GM23338 (cell line): ENCODE results near the gene WNT8B. TPM values are rescaled to one million over a fixed set of nuclear protein-coding genes. Genes with fewer than 3 reads are reported as not detected.

Experiments
- ATAC-seq: fragments of 200-7000 bp; cut with Tn5 transposase; 3 replicates; pipeline ENCODE4 v1.9.1; 2020
- DNase-seq: peaks from one replicate; pipeline ENCODE4 v3.0.0-alpha.2; 2015; ENCODE audit warnings: low spot score
- H2AFZ ChIP-seq: fragments of 200-600 bp; sonication (generic); 2 replicates; pipeline ENCODE4 v1.8.0; 2016; ENCODE audit warnings: antibody characterized with exemption, mild to moderate bottlenecking, moderate library complexity
- H3F3A ChIP-seq: fragments of 200-600 bp; sonication (generic); replicated peaks from 2 replicates; pipeline ENCODE4 v1.8.0; 2017; ENCODE audit warnings: antibody characterized with exemption, mixed run types, low read depth
- H3K27ac ChIP-seq: fragments of 200-600 bp; sonication (generic); 2 replicates; pipeline ENCODE4 v1.6.1; 2016; ENCODE audit warnings: low read depth
- H3K27me3 ChIP-seq: fragments of 200-600 bp; sonication (generic); 2 replicates; pipeline ENCODE4 v1.8.0; 2016; ENCODE audit warnings: mild to moderate bottlenecking, mixed run types, moderate library complexity; ENCODE audit not compliant: insufficient read depth
- H3K36me3 ChIP-seq: fragments of 200-600 bp; sonication (generic); 2 replicates; pipeline ENCODE4 v1.8.0; 2016; ENCODE audit warnings: mild to moderate bottlenecking; ENCODE audit not compliant: insufficient read depth
- H3K4me1 ChIP-seq: fragments of 200-600 bp; sonication (generic); 2 replicates; pipeline ENCODE4 v1.8.0; 2016; ENCODE audit warnings: mild to moderate bottlenecking, moderate library complexity; ENCODE audit not compliant: insufficient read depth
- H3K4me2 ChIP-seq: fragments of 200-600 bp; sonication (generic); 2 replicates; pipeline ENCODE4 v1.7.1; 2017; ENCODE audit warnings: mixed run types
- H3K4me3 ChIP-seq: fragments of 200-600 bp; sonication (generic); 2 replicates; pipeline ENCODE4 v1.6.1; 2016; ENCODE audit warnings: mixed run types
- H3K79me2 ChIP-seq: fragments of 200-600 bp; sonication (generic); replicated peaks from 2 replicates; pipeline ENCODE4 v1.8.0; 2017; ENCODE audit warnings: mild to moderate bottlenecking; ENCODE audit not compliant: insufficient read depth
- H3K9me2 ChIP-seq: fragments of 200-600 bp; sonication (generic); 2 replicates; pipeline ENCODE4 v1.8.0; 2017; ENCODE audit not compliant: insufficient read depth
- H4K20me1 ChIP-seq: fragments of 200-600 bp; sonication (generic); replicated peaks from 2 replicates; pipeline ENCODE4 v1.8.0; 2017; ENCODE audit warnings: mild to moderate bottlenecking; ENCODE audit not compliant: insufficient read depth
- H3K27ac Mint-ChIP-seq: 2 replicates; pipeline ENCODE4 v1.8.0; 2020; ENCODE audit warnings: inconsistent platforms, mild to moderate bottlenecking, moderate library complexity, mixed read lengths
- H3K27me3 Mint-ChIP-seq: 3 replicates; pipeline ENCODE4 v1.8.0; 2022; ENCODE audit warnings: low read depth, mild to moderate bottlenecking, moderate library complexity, mixed read lengths, inconsistent platforms; ENCODE audit not compliant: insufficient read depth, poor library complexity
- H3K36me3 Mint-ChIP-seq: 3 replicates; pipeline ENCODE4 v1.8.0; 2021; ENCODE audit warnings: low read depth, mild to moderate bottlenecking, inconsistent platforms, moderate library complexity, mixed read lengths
- H3K4me1 Mint-ChIP-seq: 3 replicates; pipeline ENCODE4 v1.8.0; 2020; ENCODE audit warnings: mild to moderate bottlenecking, inconsistent platforms, mixed read lengths
- H3K4me3 Mint-ChIP-seq: 3 replicates; pipeline ENCODE4 v1.8.0; 2021; ENCODE audit warnings: moderate library complexity, mild to moderate bottlenecking, inconsistent platforms, mixed read lengths
- H3K9me3 Mint-ChIP-seq: 3 replicates; pipeline ENCODE4 v1.8.0; 2020; ENCODE audit warnings: moderate library complexity, mild to moderate bottlenecking, inconsistent platforms, mixed read lengths
- CREB1 ChIP-seq: fragments of 250-450 bp; sonication (Bioruptor Pico); IDR thresholded peaks from 2 replicates; pipeline ENCODE4 v1.5.0; 2020; ENCODE audit warnings: low read depth, mild to moderate bottlenecking, moderate library complexity
- EZH2 ChIP-seq: fragments of 200-600 bp; sonication (generic); IDR thresholded peaks from one replicate; pipeline ENCODE4 v1.8.0; 2017; ENCODE audit warnings: antibody characterized with exemption, mild to moderate bottlenecking, low read depth; ENCODE audit not compliant: unreplicated experiment
- EZH2phosphoT487 ChIP-seq: fragments of 200-600 bp; sonication (generic); IDR thresholded peaks from one replicate; pipeline ENCODE4 v1.8.1; 2018; ENCODE audit warnings: antibody characterized with exemption; ENCODE audit not compliant: unreplicated experiment
- JUNB ChIP-seq: IDR thresholded peaks from one replicate; pipeline ENCODE4 v1.6.1; 2016; ENCODE audit warnings: antibody characterized with exemption; ENCODE audit not compliant: unreplicated experiment
- NANOG ChIP-seq: IDR thresholded peaks from 2 replicates; pipeline ENCODE4 v1.6.1; 2016; ENCODE audit warnings: antibody characterized with exemption, borderline replicate concordance
- POLR2AphosphoS5 ChIP-seq: IDR thresholded peaks from 2 replicates; pipeline ENCODE4 v1.6.1; 2016; ENCODE audit warnings: antibody characterized with exemption, low read depth
- STAT1 ChIP-seq: IDR thresholded peaks from one replicate; pipeline ENCODE4 v1.6.1; 2016; ENCODE audit warnings: antibody characterized with exemption; ENCODE audit not compliant: unreplicated experiment
- ZNF114 ChIP-seq: fragments of 250-450 bp; sonication (Bioruptor Pico); IDR thresholded peaks from 2 replicates; pipeline ENCODE4 v1.5.0; 2020; ENCODE audit warnings: mild to moderate bottlenecking, moderate library complexity
- ZNF331 ChIP-seq: fragments of 250-450 bp; sonication (Bioruptor Pico); IDR thresholded peaks from 2 replicates; pipeline ENCODE4 v1.5.0; 2020; ENCODE audit warnings: low read depth, mild to moderate bottlenecking, moderate library complexity
- polyA plus RNA-seq: library from polyadenylated mRNA; unstranded; fragments of >200 nt; fragmentation: Nextera tagmentation; extraction: Ambion mirVana; gene quantifications from 2 replicates; pipeline ENCODE4 v1.2.1, GENCODE V29; 2016
- total RNA-seq: library from RNA; depleted of rRNA; stranded (reverse); fragments of >200 nt; shearing (Covaris generic); gene quantifications from 2 replicates; pipeline ENCODE4 v1.2.3, GENCODE V29; 2014
- TF ChIP-seq, protein P1 (sequence below), 2 experiments: fragments of 200-600 bp in 1 of 2; sonication (generic) in 1 of 2; conservative IDR thresholded peaks; 2 replicates each; pipeline versions ENCODE4 v1.5.1 to v1.6.1; 2016 to 2017; ENCODE audit warnings: antibody characterized with exemption in 2 of 2, low read depth in 2 of 2, mild to moderate bottlenecking in 2 of 2, moderate library complexity in 1 of 2
- TF ChIP-seq, protein P2 (sequence below): IDR thresholded peaks from one replicate; pipeline ENCODE4 v1.6.1; 2018; ENCODE audit warnings: antibody characterized with exemption; ENCODE audit not compliant: unreplicated experiment
- TF ChIP-seq, protein P3 (sequence below): fragments of 250-450 bp; sonication (Bioruptor Pico); IDR thresholded peaks from 2 replicates; pipeline ENCODE4 v1.5.0; 2020; ENCODE audit warnings: mild to moderate bottlenecking, moderate library complexity
- TF ChIP-seq, protein P4 (sequence below): IDR thresholded peaks from 2 replicates; pipeline ENCODE4 v1.6.1; 2016; ENCODE audit warnings: antibody characterized with exemption

WNT8B gene
- total and polyA plus RNA-seq, 2 experiments from 2014 or later: 0.74 to 1.3 TPM

DNA sequence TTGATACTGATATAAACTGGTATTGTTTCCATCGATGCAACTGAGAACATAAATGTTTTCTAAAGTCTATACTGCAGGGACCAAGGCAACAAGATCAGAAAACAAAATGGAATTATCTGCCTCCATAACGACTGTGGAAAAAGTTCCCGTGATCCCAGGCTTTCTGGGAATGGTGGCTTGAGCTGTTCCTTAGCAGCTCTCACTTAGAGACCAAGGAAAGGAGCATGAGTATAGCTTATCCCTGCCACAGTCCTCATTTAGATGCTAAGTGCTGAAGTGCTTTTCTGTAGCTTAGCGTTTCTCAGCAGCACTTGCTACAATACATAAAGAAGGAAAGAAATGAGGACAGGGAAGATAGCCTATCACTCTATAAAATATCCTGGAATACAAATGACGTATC is 5.5 kb downstream of the WNT8B start:
- Histone ChIP-seq H3K79me2 (no peaks in the 10 kb centered on the region), H3K4me3 (no peak overlapping the region), H3K9me2 (no peaks in the 10 kb centered on the region), H2AFZ (no peak overlapping the region), H3K36me3 (no peaks in the 10 kb centered on the region), H3K4me2 (no peak overlapping the region), H3K4me1 (no peaks in the 10 kb centered on the region), H3K27ac (no peak overlapping the region), H4K20me1 (no peaks in the 10 kb centered on the region), H3F3A (no peaks in the 10 kb centered on the region), H3K27me3 (peaks cover 13% of the 10 kb centered on the region; the same call in 1 of the 2 replicates)
- H3K27ac Mint-ChIP-seq: no peak overlapping the region
- no peaks in the 10 kb centered on the region for H3K4me1 Mint-ChIP-seq
- ATAC-seq (peak; percentile 63), DNase-seq (peak; percentile 18)
- H3K9me3 Mint-ChIP-seq: no peaks in the 10 kb centered on the region
- H3K27me3 Mint-ChIP-seq: no peaks in the 10 kb centered on the region
- no peak for TF ChIP-seq POLR2AphosphoS5
- TF ChIP-seq ZNF114 (CRISPR knock-in tag): no peak
- TF ChIP-seq, protein P1, sequence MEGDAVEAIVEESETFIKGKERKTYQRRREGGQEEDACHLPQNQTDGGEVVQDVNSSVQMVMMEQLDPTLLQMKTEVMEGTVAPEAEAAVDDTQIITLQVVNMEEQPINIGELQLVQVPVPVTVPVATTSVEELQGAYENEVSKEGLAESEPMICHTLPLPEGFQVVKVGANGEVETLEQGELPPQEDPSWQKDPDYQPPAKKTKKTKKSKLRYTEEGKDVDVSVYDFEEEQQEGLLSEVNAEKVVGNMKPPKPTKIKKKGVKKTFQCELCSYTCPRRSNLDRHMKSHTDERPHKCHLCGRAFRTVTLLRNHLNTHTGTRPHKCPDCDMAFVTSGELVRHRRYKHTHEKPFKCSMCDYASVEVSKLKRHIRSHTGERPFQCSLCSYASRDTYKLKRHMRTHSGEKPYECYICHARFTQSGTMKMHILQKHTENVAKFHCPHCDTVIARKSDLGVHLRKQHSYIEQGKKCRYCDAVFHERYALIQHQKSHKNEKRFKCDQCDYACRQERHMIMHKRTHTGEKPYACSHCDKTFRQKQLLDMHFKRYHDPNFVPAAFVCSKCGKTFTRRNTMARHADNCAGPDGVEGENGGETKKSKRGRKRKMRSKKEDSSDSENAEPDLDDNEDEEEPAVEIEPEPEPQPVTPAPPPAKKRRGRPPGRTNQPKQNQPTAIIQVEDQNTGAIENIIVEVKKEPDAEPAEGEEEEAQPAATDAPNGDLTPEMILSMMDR (conservative IDR thresholded peaks at IDR 0.05; ENCODE audit: low read depth in 2 of 2): no peak
- TF ChIP-seq, protein P2, sequence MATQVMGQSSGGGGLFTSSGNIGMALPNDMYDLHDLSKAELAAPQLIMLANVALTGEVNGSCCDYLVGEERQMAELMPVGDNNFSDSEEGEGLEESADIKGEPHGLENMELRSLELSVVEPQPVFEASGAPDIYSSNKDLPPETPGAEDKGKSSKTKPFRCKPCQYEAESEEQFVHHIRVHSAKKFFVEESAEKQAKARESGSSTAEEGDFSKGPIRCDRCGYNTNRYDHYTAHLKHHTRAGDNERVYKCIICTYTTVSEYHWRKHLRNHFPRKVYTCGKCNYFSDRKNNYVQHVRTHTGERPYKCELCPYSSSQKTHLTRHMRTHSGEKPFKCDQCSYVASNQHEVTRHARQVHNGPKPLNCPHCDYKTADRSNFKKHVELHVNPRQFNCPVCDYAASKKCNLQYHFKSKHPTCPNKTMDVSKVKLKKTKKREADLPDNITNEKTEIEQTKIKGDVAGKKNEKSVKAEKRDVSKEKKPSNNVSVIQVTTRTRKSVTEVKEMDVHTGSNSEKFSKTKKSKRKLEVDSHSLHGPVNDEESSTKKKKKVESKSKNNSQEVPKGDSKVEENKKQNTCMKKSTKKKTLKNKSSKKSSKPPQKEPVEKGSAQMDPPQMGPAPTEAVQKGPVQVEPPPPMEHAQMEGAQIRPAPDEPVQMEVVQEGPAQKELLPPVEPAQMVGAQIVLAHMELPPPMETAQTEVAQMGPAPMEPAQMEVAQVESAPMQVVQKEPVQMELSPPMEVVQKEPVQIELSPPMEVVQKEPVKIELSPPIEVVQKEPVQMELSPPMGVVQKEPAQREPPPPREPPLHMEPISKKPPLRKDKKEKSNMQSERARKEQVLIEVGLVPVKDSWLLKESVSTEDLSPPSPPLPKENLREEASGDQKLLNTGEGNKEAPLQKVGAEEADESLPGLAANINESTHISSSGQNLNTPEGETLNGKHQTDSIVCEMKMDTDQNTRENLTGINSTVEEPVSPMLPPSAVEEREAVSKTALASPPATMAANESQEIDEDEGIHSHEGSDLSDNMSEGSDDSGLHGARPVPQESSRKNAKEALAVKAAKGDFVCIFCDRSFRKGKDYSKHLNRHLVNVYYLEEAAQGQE: no peak
- TF ChIP-seq, protein P3, sequence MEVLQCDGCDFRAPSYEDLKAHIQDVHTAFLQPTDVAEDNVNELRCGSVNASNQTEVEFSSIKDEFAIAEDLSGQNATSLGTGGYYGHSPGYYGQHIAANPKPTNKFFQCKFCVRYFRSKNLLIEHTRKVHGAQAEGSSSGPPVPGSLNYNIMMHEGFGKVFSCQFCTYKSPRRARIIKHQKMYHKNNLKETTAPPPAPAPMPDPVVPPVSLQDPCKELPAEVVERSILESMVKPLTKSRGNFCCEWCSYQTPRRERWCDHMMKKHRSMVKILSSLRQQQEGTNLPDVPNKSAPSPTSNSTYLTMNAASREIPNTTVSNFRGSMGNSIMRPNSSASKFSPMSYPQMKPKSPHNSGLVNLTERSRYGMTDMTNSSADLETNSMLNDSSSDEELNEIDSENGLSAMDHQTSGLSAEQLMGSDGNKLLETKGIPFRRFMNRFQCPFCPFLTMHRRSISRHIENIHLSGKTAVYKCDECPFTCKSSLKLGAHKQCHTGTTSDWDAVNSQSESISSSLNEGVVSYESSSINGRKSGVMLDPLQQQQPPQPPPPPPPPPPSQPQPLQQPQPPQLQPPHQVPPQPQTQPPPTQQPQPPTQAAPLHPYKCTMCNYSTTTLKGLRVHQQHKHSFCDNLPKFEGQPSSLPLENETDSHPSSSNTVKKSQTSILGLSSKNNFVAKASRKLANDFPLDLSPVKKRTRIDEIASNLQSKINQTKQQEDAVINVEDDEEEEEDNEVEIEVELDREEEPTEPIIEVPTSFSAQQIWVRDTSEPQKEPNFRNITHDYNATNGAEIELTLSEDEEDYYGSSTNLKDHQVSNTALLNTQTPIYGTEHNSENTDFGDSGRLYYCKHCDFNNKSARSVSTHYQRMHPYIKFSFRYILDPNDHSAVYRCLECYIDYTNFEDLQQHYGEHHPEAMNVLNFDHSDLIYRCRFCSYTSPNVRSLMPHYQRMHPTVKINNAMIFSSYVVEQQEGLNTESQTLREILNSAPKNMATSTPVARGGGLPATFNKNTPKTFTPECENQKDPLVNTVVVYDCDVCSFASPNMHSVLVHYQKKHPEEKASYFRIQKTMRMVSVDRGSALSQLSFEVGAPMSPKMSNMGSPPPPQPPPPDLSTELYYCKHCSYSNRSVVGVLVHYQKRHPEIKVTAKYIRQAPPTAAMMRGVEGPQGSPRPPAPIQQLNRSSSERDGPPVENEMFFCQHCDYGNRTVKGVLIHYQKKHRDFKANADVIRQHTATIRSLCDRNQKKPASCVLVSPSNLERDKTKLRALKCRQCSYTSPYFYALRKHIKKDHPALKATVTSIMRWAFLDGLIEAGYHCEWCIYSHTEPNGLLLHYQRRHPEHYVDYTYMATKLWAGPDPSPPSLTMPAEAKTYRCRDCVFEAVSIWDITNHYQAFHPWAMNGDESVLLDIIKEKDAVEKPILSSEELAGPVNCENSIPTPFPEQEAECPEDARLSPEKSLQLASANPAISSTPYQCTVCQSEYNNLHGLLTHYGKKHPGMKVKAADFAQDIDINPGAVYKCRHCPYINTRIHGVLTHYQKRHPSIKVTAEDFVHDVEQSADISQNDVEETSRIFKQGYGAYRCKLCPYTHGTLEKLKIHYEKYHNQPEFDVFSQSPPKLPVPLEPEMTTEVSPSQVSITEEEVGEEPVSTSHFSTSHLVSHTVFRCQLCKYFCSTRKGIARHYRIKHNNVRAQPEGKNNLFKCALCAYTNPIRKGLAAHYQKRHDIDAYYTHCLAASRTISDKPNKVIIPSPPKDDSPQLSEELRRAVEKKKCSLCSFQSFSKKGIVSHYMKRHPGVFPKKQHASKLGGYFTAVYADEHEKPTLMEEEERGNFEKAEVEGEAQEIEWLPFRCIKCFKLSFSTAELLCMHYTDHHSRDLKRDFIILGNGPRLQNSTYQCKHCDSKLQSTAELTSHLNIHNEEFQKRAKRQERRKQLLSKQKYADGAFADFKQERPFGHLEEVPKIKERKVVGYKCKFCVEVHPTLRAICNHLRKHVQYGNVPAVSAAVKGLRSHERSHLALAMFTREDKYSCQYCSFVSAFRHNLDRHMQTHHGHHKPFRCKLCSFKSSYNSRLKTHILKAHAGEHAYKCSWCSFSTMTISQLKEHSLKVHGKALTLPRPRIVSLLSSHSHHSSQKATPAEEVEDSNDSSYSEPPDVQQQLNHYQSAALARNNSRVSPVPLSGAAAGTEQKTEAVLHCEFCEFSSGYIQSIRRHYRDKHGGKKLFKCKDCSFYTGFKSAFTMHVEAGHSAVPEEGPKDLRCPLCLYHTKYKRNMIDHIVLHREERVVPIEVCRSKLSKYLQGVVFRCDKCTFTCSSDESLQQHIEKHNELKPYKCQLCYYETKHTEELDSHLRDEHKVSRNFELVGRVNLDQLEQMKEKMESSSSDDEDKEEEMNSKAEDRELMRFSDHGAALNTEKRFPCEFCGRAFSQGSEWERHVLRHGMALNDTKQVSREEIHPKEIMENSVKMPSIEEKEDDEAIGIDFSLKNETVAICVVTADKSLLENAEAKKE: no peak
- no peak for TF ChIP-seq JUNB
- no peak for TF ChIP-seq EZH2
- TF ChIP-seq NANOG: no peak
- no peak for TF ChIP-seq ZNF331
- TF ChIP-seq STAT1: no peak
- TF ChIP-seq, protein P4, sequence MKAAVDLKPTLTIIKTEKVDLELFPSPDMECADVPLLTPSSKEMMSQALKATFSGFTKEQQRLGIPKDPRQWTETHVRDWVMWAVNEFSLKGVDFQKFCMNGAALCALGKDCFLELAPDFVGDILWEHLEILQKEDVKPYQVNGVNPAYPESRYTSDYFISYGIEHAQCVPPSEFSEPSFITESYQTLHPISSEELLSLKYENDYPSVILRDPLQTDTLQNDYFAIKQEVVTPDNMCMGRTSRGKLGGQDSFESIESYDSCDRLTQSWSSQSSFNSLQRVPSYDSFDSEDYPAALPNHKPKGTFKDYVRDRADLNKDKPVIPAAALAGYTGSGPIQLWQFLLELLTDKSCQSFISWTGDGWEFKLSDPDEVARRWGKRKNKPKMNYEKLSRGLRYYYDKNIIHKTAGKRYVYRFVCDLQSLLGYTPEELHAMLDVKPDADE: no peak
- TF ChIP-seq EZH2phosphoT487: no peak
- no peak for TF ChIP-seq CREB1 (CRISPR knock-in tag)
- H3K36me3 Mint-ChIP-seq: no peaks in the 10 kb centered on the region
- H3K4me3 Mint-ChIP-seq: no peak overlapping the region
